Jurkat, Clone E6-1 (cell line): ENCODE data around the gene TMEM200A.

Experiments used
- DNase-seq: peaks from one replicate; pipeline ENCODE4 v3.0.0-alpha.2; 2011; ENCODE audit warnings: low read depth, low spot score
- H3K4me3 ChIP-seq: 2 replicates; pipeline ENCODE4 v1.5.1; 2011; ENCODE audit warnings: mild to moderate bottlenecking, low read length, control low read depth, moderate library complexity

Gene TMEM200A

GRCh38 chr6:130412556-130413290, 46.9 kb downstream of the TMEM200A start:
- no peak for DNase-seq
- H3K4me3 ChIP-seq, result no peak overlapping the region

DNA sequence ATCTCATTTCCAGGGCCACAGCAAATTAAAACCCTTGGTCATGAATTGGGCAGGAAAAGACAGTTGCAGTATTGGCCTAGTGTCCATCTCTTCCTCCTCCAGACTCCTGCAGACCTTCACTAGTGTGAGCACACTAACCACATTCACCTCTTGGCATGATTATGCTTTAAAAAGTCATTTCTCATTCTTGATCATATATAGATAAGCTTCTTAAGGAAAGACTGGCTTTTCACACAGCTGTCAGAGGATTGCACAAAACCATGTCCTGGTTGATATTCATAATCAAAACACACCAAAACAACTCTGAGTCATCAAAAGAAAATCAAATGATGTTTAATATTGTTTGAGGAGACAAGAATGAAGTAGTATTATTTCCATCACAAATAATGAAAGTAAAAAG, 52.1 kb downstream of the TMEM200A start:
- no peak overlapping the region for H3K4me3 ChIP-seq
- no peak for DNase-seq

- DNase-seq, result no peak
- H3K4me3 ChIP-seq, result no peak overlapping the region
These were observed 55.1 kb downstream of the TMEM200A start for GRCh38 chr6:130420911-130421310.

DNA sequence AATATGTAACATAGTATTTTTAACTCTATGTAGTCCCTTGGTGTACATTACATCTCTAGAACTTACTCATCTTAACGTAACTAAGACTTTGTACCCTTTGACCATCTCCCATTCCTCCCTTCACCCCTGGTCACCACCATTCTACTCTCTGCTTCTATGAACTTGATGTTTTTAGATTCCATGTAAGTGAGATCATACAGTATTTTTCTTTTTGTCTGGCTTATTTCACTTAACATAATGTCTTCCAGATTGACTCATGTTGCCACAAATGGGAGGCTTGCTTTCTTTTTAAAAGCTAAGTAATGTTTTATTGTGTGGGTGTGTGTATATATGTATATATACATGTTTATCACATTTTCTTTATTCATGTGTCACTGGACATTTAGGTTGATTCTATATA, 55.8 kb downstream of the TMEM200A start:
- no peak for DNase-seq
- no peak overlapping the region for H3K4me3 ChIP-seq

GRCh38 chr6:130423044-130423443, 57.2 kb downstream of the TMEM200A start:
- no peak overlapping the region for H3K4me3 ChIP-seq
- DNase-seq, result no peak

DNA sequence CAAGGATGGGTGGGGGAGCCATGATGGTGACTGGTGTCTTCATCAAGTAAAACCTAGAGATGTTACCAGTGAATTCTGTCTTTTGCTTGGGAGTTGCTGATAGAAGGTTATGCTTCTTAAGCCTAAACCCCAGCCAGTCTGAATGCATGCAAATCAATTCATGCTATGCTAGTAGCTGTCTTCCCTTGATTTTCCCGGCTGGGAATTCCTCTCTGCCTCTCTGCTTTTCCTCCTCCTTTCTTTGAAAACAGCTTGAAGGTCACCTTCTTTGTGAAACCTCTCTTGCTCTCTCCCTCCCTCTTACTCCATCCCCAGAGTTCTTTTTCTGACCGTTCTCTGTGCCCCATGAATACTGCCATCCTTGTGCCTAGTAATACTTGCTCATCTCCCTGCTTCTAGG, 58.9 kb downstream of the TMEM200A start:
- no peak overlapping the region for H3K4me3 ChIP-seq
- DNase-seq, result no peak

DNA sequence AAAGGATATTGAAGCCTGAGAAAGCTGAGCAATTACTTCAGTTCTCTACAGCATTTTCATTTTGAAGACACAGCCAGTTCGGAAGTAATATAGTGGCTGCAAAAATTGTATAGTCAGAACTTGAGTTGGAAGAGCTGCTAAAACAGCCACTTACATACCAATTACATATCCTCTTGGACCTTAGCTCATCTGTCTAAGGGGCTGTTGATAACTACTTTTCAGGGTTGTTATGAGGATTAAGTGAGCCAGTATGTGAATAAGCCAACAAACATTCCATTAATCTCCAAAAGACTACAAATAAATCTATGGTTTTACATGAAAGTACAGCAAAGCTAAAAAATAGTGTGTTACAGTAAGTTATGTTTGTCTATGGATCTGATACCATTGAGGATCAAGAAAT, 59.7 kb downstream of the TMEM200A start:
- DNase-seq, result no peak
- no peak overlapping the region for H3K4me3 ChIP-seq

- H3K4me3 ChIP-seq, result no peak overlapping the region
These were observed 60.4 kb downstream of the TMEM200A start for GRCh38 chr6:130426066-130426721.

DNA sequence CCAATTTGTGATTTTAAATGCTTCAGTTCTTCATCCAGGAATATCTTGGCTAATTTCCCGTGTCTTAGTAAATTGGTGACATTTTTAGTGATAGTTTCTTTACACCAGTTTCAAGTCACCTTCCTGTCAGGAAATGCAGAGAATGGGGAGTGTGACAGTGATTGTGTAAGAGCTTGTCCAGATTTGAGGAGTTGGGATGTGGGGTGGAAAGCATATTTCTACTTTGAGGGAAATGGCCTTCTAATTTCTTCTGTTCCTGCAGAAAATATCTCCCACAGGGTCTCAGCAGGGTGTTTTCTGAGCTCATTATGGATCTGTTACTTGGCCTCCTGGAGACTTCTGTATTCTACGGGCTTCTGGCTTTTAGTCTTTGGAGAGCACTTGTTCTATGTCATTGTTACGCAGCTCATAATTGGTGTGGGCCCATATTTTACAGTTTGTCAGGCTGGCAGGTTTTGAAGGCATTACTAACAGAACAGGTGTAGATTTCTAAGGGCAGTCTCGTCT, 65.6 kb downstream of the TMEM200A start:
- no peak overlapping the region for H3K4me3 ChIP-seq
- no peak for DNase-seq

More at GRCh38 chr6:130426066-130426721, 60.4 kb downstream of the TMEM200A start:
- no peak for DNase-seq

DNA sequence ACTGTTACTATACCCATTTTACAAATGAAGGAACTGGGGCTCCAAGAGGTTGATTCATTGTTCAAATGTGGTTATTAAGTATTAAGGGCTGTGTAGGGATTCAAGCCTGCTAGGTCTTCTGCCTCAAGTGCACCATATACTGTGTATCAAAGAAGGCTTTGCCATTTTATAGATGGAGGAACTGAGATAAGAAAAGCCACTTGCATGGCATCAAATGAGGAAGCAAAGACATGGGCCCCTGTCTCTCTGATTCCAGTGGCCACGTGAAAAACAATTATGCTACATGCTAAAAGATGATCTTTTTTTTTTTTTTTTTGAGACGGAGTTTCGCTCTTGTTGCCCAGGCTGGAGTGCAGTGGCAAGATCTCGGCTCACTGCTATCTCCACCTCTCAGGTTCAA, 67.0 kb downstream of the TMEM200A start:
- no peak overlapping the region for H3K4me3 ChIP-seq
- DNase-seq, result no peak

DNA sequence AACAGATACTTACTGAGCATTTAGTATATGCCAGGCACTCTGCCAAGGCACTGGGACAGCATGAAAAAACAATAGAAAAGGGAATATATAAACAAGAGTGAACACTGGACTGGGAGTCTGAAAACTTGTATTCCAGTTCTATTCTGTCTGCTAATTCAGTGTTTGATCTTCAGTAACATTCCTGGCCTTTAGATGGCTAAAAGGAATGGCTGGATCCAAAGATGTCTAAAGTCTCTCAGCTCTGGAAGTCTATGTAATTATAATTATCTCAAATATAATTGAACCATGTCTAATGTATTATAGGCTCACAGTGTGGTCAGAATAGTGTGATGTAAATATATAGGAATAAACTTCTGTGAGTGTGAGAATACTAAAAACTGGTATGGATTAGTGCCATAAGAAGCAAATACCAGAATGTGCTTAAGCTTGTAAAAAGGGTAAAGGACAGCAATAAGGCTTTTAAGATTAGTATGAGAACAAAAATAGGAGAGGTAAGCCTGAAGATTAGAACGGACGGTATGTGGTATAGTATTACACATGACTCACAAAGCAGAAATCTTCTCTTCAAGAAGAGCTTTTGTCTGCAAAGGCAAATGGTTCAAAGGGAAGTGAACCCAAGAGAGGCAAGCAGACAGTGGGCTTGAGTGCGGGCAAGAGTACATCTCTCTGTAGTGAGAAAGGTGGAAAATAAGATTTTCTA, 68.5 kb downstream of the TMEM200A start:
- DNase-seq, result no peak
- H3K4me3 ChIP-seq, result no peak overlapping the region

DNA sequence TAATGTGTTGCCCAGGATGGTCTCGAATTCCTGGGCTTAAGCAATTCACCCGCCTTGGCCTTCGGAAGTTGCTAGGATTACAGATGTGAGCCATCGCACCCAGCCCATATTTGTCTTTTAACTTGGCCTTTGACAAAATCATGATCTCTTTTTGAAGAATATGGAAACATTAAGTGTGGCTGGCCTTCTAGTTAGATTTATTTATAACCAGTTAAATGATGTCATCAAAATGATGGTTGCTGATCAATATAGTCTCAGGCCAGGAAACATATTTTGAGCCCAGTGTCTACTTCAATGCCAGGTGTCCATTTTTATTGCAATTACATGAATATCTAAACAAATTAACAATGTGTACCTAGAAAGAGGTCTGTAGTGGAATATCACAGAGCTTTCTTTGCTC, 69.4 kb downstream of the TMEM200A start:
- H3K4me3 ChIP-seq, result no peak overlapping the region
- no peak for DNase-seq

- DNase-seq, result no peak
- no peak overlapping the region for H3K4me3 ChIP-seq
These were observed 72.1 kb downstream of the TMEM200A start for GRCh38 chr6:130437961-130438360.

- no peak overlapping the region for H3K4me3 ChIP-seq
- no peak for DNase-seq
These were observed 81.6 kb downstream of the TMEM200A start for GRCh38 chr6:130447374-130447773.

DNA sequence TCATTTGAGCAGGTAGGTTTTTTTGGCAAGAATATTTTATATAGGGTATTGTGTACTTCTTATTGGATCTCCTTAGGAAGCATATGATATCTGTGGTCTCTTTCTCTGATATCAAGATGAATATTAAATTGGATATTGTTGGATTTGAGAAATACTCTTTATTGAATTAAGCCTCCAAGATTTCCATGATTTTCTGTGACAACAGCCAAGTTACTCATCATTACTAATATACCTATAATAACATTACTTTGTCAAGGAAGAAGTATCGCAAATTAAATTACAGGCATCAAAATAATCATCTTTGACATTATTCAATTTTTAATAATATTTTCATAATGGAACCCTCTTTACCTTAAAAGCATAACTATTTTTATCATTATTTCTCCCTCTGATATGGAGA, 86.5 kb downstream of the TMEM200A start:
- H3K4me3 ChIP-seq, result no peak overlapping the region
- DNase-seq, result no peak

DNA sequence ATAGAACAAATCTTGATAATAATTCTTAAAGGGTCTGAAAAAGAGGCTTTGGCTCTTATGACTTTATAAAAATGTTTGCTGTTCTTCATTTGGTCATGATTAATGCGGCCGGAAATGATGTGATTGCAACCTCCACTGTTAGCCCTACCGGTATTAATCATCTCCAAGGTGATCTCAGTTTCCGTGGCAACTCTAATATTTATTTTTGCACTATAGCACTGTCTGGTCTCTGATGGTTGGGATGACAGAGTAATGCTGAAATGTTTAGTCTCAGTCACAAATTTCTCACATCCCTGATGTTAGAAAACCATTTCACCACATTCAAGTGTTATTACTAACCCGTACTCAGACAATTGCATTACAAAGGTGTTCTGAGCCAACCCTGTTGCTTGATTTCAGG, 87.4 kb downstream of the TMEM200A start:
- DNase-seq, result no peak
- H3K4me3 ChIP-seq, result no peak overlapping the region

DNA sequence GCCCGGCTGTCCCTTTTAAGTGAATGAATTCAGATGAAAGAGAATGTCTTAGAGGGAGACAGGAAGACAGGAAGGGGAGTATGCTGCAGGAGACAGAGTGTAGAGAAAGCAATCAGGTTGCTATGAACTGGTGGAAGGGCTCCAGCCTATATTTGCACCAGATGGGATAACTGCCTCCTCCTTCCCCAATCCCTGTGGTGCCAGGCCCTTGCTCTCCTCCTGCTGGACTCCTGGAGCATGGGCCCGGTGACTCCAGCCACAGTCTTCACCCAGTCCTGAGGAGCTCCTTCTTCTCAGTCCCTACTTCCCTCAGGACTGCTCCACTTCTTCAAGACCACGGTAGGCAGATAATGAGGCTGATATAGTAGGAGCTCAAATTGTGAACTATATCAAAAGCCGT, 91.8 kb downstream of the TMEM200A start:
- DNase-seq, result no peak
- no peak overlapping the region for H3K4me3 ChIP-seq

DNA sequence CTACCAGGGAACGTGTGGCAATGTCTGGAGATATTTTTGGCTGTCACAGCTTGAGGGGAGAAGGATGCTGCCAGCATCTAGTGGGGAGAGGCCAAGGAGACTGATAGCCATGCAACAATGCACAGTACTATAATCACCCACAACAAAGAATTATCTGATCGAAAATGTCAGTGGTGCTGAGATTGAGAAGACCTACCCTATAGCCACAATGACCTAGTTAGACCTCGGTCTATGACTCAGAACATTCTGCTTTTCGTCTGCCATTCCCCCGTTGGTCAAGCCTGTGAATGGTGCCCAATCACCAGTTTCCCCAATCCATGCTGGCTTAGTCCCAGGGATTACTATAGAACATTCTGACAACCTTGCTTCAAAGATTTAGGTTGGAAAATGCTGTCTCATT, 93.5 kb downstream of the TMEM200A start:
- no peak for DNase-seq
- H3K4me3 ChIP-seq, result no peak overlapping the region

DNA sequence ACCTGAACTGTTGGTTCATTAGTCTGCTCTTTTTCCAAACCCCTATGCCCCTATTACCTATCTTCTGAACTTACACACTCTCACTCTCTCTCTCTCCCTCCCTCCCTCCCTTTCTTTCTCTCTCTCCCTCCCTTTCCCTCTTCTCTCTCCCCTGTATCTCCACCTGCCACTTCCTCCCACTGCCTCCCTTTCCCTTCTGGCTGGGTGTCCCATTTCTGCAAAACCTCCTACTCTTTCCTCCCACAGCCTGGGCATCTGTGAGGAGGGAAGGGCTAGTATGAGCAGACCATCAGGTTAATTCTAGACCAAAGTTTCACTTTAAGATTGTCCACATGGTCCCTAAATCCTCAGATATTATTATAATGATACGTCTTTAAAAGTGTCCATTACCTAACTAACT, 95.1 kb downstream of the TMEM200A start:
- no peak overlapping the region for H3K4me3 ChIP-seq
- DNase-seq, result no peak

- no peak overlapping the region for H3K4me3 ChIP-seq
- no peak for DNase-seq
These were observed 100.4 kb downstream of the TMEM200A start for GRCh38 chr6:130466052-130466747.
